GM12891 (cell line): ENCODE measurements around the gene UBP1.

ENCODE experiments used
- PAX5 ChIP-seq: IDR thresholded peaks from 2 replicates; pipeline ENCODE4 v1.6.1; 2011; ENCODE audit warnings: low read length, moderate library complexity, mild to moderate bottlenecking; ENCODE audit not compliant: insufficient read depth, severe bottlenecking
- POLR2A ChIP-seq: IDR thresholded peaks from 2 replicates; pipeline ENCODE4 v1.6.1; 2011; ENCODE audit warnings: low read depth, low read length, control low read depth
- POLR2AphosphoS5 ChIP-seq: IDR thresholded peaks from 2 replicates; pipeline ENCODE4 v1.6.1; 2011; ENCODE audit warnings: low read depth, low read length, control low read depth
- POU2F2 ChIP-seq: IDR thresholded peaks from 2 replicates; pipeline ENCODE4 v1.6.1; 2011; ENCODE audit warnings: low read depth, mild to moderate bottlenecking, control low read depth, low read length, moderate library complexity
- SPI1 ChIP-seq: IDR thresholded peaks from 2 replicates; pipeline ENCODE4 v1.6.1; 2011; ENCODE audit warnings: low read depth, low read length, control low read depth
- TAF1 ChIP-seq: IDR thresholded peaks from 2 replicates; pipeline ENCODE4 v1.6.1; 2011; ENCODE audit warnings: low read depth, low read length, control low read depth

GRCh38 chr3:33395900-33396299 lies 44.3 kb downstream of the UBP1 start:
- no peak for TF ChIP-seq POLR2A
- no peak for TF ChIP-seq POU2F2
- no peak for TF ChIP-seq SPI1
- no peak for TF ChIP-seq POLR2AphosphoS5
- no peak for TF ChIP-seq TAF1
- TF ChIP-seq PAX5: no peak
